Measurements from ENCODE around the gene DIPK2A.

Gene DIPK2A, protein sequence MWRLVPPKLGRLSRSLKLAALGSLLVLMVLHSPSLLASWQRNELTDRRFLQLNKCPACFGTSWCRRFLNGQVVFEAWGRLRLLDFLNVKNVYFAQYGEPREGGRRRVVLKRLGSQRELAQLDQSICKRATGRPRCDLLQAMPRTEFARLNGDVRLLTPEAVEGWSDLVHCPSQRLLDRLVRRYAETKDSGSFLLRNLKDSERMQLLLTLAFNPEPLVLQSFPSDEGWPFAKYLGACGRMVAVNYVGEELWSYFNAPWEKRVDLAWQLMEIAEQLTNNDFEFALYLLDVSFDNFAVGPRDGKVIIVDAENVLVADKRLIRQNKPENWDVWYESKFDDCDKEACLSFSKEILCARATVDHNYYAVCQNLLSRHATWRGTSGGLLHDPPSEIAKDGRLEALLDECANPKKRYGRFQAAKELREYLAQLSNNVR

GRCh38 chr3:143971359-143972154 lies at the start of gene DIPK2A:
Gene DIPK2A, plus strand, starts transcription at chr3:143971823. Its CDS starts 510 bp downstream, at chr3:143972333.
- DNase-seq: peak; percentile 88

DNA sequence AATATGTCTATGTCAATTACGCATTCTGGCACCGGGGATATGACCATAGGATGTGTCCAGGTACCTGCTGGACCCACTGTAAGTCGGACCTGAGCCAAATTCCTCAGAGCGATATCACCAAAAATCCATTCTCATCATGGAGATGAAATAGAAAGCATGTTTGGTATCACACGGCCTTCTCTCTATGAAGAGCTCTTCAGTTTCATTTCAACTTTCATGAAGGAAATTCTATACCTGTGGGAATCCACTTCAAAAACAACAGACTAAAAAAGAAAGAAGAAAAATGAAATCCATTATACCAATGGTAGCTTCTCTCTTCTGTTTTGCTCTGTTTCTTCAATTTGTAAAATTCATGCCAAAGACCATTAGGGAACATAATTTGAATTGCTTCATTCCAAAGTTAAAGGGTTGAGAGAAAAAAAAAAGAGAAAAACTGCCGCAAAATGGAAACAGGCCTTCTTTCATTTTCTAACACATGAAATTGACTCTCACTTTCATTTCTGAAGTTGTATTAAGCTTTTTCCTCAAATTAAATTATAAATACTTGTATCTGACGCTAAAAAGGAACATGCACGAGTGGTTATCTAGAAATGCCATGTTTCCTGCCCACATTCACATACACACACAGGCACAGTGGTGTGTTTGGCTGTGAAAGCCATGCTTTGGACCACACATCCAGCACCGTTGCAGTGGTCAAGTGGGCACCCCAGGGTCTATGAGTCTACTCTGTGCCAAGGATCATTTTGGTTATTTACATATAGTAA lies 46.9 kb upstream of the DIPK2A start:
- DNase-seq: no peak

GRCh38 chr3:143928056-143928455 lies 43.6 kb upstream of the DIPK2A start:
- DNase-seq: no peak

GRCh38 chr3:143928541-143929255 lies 42.9 kb upstream of the DIPK2A start:
- no peak for DNase-seq

- DNase-seq: no peak
Measured at GRCh38 chr3:143934791-143935190, 36.8 kb upstream of the DIPK2A start.

- DNase-seq: no peak
Measured at GRCh38 chr3:143935678-143936077, 35.9 kb upstream of the DIPK2A start.

DNA sequence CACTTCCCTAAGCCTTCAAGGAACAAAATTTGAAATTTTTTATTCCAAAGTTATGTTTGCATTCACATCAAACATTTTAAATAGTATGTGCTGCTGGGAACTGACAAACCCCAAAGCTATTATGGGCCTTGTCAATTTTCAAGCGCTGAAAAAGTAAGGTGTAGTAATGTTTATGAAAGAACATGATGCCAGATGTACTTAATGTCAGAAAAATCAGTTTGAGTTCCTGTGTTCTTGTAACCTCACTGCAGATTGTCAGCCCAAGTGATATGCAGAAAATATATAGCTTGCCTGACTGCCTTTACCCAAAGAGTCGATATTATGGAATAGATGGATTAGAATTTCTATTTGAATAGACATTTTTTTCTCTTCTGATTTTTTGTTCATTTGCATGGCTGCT lies 20.8 kb upstream of the DIPK2A start:
- DNase-seq: no peak

DNA sequence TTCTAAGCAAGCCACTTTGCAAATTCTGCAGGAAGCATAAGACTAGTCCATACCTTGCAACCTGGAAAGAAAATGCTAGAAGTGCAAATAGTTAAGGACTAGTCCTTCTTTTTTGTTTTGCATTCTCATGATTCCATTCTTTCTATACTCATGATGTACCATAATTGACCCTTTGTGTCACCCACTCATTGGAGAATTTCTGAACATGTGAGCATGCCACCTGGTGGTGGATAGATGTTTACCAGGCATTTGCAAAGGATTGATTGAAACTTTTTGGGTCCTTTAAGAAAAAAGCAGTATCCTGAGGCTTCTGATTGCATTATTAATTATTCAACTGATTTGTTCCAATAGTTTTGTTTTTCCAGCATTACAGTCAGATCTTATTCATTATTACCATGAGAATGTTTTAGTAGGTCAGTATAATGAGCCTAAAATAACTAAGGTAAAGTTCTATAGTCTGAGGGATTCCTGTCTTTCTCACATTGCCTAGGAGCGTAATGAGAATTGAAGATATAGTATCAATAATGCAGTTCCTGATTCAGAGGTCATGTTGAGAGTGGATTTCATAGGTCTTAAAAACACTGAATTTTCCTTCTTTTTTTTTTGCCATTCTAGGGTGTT lies 20.2 kb upstream of the DIPK2A start:
- DNase-seq: no peak

DNA sequence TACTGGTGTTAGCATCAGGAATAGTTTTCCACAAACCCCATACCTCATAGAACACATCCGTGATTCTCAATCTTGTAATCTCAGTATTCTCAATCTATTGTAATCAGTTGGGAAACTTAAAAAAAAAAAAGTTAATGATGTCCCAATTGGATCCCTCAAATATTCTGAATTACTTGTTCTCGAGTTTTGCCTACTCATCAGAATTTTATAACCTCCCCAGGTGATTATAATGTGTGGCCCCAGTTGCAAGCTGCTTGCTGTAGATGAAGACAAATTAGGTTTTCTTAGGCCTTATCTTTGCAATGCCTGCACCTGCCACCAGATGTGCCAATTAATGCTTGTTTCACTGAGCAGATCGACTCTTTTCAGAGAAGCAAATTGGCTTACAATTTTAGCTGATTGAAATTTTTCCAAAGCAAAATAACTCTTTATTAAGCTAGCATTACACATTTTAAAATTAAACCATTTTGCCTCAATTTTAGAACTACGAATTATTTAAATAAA lies 19.0 kb upstream of the DIPK2A start:
- DNase-seq: no peak

GRCh38 chr3:143955113-143955512 lies 16.5 kb upstream of the DIPK2A start:
- no peak for DNase-seq

- no peak for DNase-seq
Measured at GRCh38 chr3:143956838-143957237, 14.8 kb upstream of the DIPK2A start.

GRCh38 chr3:143957453-143957852 lies 14.2 kb upstream of the DIPK2A start:
- DNase-seq: no peak

- no peak for DNase-seq
Measured at GRCh38 chr3:143958966-143959365, 12.7 kb upstream of the DIPK2A start.

GRCh38 chr3:143961342-143961741 lies 10.3 kb upstream of the DIPK2A start:
- no peak for DNase-seq

- no peak for DNase-seq
Measured at GRCh38 chr3:143963946-143964345, 7.7 kb upstream of the DIPK2A start.

- DNase-seq: peak; percentile 60
Measured at GRCh38 chr3:143970773-143971358, 757 bp upstream of the DIPK2A start.

GRCh38 chr3:143972155-143972504 lies 507 bp downstream of the DIPK2A start:
- no peak for DNase-seq

DNA sequence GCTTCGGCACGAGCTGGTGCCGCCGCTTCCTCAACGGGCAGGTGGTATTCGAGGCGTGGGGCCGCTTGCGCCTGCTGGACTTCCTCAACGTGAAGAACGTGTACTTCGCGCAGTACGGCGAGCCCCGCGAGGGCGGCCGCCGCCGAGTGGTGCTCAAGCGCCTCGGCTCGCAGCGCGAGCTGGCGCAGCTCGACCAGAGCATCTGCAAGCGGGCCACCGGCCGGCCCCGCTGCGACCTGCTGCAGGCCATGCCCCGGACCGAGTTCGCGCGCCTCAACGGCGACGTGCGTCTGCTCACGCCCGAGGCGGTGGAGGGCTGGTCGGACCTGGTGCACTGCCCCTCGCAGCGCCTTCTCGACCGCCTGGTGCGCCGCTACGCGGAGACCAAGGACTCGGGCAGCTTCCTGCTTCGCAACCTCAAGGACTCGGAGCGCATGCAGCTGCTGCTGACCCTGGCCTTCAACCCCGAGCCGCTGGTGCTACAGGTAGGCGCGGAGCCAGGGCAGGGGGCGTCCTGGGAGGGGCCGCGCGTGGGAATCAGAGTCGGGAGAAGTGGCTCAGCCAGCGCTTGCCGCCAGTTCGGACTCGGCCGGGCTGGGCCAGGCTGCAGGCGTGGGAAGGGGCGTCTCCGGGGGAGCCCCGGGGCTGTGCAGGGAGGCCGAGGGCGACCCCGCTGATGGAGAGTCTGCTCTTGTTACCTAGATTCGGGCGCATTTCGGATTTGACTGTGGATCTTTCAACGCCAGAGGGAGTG lies 1.1 kb downstream of the DIPK2A start:
- peak; percentile 52 for DNase-seq

GRCh38 chr3:143973259-143974021 lies 1.8 kb downstream of the DIPK2A start:
- DNase-seq: no peak
